HG03097 (cell line): ENCODE data around the gene SH3TC1.

ENCODE experiments used
- ATAC-seq: cut with Tn5 transposase; IDR thresholded peaks from one replicate; pipeline ENCODE4 v1.9.1; 2021; ENCODE audit not compliant: unreplicated experiment, low FRiP score

The SH3TC1 gene

DNA sequence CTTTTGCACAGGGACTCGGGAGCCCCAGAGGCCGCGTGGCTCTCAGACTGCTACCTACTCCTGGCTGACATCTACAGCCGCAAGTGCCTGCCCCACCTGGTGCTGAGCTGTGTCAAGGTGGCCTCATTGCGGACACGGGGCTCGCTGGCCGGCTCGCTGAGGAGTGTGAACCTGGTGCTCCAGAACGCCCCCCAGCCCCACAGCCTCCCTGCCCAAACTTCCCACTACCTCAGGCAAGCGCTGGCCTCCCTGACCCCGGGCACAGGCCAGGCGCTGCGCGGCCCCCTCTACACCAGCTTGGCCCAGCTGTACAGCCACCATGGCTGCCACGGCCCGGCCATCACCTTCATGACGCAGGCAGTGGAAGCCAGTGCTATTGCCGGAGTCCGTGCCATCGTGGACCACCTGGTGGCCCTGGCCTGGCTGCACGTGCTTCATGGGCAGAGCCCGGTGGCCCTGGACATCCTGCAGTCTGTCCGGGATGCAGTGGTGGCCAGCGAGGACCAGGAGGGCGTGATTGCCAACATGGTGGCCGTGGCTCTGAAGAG lies 28.8 kb downstream of the SH3TC1 start:
- no peak for ATAC-seq

- peak; percentile 60 for ATAC-seq
These were observed 29.5 kb downstream of the SH3TC1 start for GRCh38 chr4:8228319-8229250.

DNA sequence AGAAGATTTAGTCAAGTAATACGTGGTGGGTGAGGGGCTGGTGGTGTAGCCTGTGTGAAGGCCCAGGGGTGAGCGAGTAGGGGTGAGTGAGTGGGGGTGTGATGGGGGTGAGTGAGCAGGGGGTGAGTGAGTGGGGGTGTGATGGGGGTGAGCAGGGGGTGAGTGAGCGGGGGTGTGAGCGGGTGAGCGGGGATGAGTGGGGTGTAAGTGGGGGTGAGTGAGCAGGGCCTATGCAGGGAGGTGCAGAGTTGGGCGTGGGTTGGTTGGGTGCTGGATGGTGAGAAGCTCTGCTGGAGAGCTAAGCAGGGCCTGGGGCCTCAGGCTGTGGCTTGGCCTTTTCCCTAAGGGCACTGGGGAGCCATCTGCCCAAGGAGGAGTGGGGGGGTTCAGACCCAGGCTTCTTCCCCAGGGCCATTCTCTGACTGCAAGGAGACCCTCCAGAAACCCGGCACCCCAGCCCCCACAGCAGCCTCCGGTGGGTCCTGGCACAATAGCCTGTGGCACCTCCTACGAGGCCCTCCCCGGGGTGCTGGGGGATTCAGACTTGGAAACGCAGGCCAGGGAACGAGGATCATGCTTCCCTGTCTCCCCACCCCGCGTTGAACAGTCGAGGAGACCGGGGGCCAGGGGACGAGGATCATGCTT lies 30.4 kb downstream of the SH3TC1 start:
- no peak for ATAC-seq

DNA sequence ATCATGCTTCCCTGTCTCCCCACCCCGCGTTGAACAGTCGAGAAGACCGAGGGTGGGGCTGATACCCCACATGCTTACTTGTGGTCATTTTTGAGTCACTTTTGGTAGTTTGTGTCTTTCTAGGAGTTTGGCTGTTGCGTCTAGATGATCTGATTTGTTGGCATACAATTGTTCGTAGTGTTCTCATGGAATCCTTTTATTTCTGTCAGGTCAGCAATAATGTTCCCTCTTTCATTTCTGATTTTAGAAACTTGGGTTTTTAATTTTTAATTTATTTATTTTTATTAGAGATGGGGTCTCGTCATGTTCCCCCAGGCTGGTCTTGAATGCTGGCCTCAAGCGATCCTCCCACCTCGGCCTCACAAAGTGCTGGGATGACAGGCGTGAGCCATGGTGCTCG lies 30.9 kb downstream of the SH3TC1 start:
- ATAC-seq = no peak

GRCh38 chr4:8230891-8231290 lies 31.8 kb downstream of the SH3TC1 start:
- no peak for ATAC-seq

GRCh38 chr4:8231551-8232049 lies 32.5 kb downstream of the SH3TC1 start:
- ATAC-seq = no peak

GRCh38 chr4:8232748-8233147 lies 33.7 kb downstream of the SH3TC1 start:
- ATAC-seq = no peak

- ATAC-seq = no peak
These were observed 34.8 kb downstream of the SH3TC1 start for GRCh38 chr4:8233672-8234484.

GRCh38 chr4:8234715-8235114 lies 35.6 kb downstream of the SH3TC1 start:
- no peak for ATAC-seq

DNA sequence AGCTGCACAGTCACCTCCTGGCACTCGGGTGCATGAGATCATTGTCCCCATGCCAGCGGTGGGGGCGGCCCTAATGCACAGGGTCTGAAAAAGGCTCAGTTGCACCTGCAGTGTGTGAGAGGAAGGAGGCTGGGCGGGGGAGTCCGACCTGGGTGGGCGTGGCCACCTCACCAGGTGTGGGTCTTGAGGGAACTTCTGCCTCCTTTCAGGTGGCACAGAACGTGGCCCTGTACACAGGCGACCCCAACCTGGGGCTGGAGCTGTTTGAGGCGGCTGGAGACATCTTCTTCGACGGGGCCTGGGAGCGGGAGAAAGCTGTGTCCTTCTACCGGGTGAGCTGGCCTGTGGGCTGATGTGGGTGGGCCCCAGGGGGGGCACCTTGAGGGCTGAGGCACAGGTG lies 36.1 kb downstream of the SH3TC1 start:
- no peak for ATAC-seq

DNA sequence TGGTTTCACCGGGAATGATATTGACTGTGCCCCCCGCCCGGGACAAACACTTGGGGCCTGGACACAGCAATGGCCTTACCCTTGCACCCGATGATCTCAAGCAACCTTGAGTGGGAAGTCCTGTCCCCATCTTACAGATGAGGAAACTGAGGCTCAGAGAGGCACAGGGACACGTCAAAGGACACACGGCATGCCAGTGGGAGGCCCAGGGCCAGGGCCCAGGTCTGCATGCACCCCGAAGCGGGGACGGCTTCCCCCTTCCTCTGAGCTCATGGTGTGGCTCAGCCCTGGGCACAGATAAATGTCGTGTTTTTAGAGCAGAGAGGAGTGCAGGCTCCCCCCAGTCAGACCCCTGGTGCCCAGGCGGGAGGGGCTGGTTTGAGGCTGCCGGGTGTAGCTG lies 36.6 kb downstream of the SH3TC1 start:
- no peak for ATAC-seq

GRCh38 chr4:8236106-8236919 lies 37.2 kb downstream of the SH3TC1 start:
- ATAC-seq = no peak

DNA sequence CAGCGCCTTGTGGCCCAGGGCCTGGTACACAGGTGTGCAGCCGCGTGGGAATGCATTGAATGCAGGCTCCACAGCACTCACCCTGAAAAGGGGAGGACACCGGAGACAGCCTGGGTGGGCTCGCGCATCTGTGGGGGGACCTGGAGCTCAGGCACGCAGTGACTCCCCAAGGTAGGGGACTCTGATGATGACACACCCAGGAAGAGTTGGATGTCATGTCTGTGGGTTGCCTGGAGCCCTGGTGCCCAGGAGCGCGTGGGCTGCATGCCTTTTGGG lies 37.8 kb downstream of the SH3TC1 start:
- ATAC-seq = no peak

DNA sequence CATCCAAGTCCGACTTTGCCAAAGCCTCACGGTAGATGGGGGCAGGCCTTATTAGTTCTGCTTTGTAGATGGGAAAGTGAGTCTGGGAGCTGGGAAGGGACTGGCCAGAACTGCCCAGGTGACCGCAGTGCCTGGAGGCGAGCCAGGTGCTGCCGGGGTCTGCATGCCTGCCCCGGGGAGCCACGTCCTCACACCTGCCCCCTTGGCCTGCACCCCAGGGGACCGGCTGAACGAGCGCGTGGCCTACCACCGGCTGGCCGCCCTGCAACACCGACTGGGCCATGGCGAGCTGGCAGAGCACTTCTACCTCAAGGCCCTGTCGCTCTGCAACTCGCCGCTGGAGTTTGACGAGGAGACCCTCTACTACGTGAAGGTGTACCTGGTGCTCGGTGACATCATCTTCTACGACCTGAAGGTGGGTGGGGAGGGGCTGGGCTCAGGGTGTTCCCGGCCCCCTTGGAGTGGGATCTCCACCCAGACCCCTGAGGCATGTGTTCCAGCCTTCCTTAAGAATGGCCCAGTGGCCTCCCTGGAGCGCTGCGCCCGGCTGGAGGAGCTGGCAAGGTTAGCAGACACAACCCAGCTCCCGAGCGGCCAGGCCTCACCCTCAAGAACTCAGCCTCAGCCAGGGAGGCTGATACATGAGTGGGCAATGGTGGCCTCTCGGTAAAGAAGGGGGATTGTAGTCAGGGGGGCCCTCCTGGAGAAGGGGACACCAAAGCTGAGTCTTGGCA lies 38.3 kb downstream of the SH3TC1 start:
- no peak for ATAC-seq

- ATAC-seq = no peak
These were observed 39.0 kb downstream of the SH3TC1 start for GRCh38 chr4:8238036-8238511.

DNA sequence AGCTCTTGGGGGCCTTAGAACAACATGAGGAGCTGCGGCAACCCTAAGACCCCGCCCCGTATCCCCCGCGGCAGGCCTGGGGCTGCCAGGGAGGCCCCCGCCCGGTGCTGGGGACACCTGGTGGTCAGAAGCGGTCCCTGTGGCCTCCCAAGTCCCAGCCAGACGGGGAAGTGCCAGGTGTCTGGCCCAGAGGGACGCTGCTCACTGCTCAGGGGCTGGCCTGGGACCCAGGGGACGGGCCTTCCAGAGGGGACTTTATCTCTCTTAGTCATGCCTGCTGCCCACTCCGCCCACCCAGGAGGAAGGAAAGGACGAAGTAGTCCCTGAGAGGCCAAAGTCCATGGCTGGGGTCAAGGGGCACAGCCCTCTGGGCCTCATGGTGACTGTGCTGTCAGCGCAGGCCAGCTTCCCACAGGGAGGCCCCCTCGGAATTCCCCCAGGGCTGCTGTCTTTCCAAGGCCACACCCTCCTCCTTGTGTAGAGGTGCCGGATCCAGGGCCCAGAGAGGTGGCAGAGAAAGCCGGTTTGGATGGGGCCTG lies 39.5 kb downstream of the SH3TC1 start:
- ATAC-seq = no peak

DNA sequence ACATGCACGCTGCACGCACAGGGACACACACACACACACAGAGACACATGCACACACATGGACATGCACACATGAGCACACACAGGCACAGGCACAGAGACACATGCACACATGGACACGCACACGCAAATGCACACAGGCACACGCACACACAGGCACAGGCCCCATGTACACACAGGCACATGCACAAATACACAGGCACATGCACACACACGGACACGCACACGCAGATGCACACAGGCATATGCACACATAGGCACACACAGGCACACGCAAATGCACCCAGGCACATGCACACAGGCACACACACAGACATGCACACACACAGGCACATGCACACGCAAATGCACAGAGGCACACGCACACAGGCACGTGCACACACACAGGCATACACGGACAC lies 40.1 kb downstream of the SH3TC1 start:
- no peak for ATAC-seq

GRCh38 chr4:8239661-8240060 lies 40.6 kb downstream of the SH3TC1 start:
- no peak for ATAC-seq
